GM18868 (cell line): ENCODE results near the gene CEP97.

ENCODE experiments used
- ATAC-seq: cut with Tn5 transposase; IDR thresholded peaks from one replicate; pipeline ENCODE4 v1.9.1; 2021; ENCODE audit warnings: mild to moderate bottlenecking, moderate library complexity; ENCODE audit not compliant: unreplicated experiment

CEP97 gene

GRCh38 chr3:101811875-101812274, 87.5 kb downstream of the CEP97 start:
- ATAC-seq = peak; percentile 35

- ATAC-seq = no peak
Observed at GRCh38 chr3:101812895-101813294, 88.5 kb downstream of the CEP97 start.

- ATAC-seq = no peak
Observed at GRCh38 chr3:101813817-101814440, 89.5 kb downstream of the CEP97 start.

- ATAC-seq = peak; percentile 37
Observed at GRCh38 chr3:101814835-101815234, 90.4 kb downstream of the CEP97 start.

GRCh38 chr3:101816215-101817149, 92.1 kb downstream of the CEP97 start:
- no peak for ATAC-seq

- no peak for ATAC-seq
Observed at GRCh38 chr3:101817992-101818391, 93.6 kb downstream of the CEP97 start.

- ATAC-seq = peak; percentile 91
Observed at GRCh38 chr3:101819649-101820206, 95.3 kb downstream of the CEP97 start.
